ENCODE measurements around the gene HCN2. TPM values are rescaled to one million over a fixed set of nuclear protein-coding genes. Genes with fewer than 3 reads are reported as not detected.

HCN2 gene
- 4.5 and 4.6 TPM in 2 replicates for total RNA-seq (2014; rRNA removed; shearing (Covaris generic))

DNA sequence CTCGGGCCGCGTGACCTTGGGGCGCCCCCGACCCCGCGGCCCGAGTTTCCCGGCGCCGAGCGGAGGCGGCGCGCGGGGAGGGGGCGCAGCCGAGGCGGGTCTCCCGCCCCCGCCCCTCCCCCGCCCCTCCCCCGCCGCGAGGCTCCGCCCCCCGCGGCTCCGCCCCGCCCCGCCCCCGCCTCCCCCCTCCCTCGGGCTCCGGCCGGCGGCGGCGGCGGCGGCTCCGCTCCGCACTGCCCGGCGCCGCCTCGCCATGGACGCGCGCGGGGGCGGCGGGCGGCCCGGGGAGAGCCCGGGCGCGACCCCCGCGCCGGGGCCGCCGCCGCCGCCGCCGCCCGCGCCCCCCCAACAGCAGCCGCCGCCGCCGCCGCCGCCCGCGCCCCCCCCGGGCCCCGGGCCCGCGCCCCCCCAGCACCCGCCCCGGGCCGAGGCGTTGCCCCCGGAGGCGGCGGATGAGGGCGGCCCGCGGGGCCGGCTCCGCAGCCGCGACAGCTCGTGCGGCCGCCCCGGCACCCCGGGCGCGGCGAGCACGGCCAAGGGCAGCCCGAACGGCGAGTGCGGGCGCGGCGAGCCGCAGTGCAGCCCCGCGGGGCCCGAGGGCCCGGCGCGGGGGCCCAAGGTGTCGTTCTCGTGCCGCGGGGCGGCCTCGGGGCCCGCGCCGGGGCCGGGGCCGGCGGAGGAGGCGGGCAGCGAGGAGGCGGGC, at the start of gene HCN2:
TSS of gene HCN2 (plus strand) at position 189 of the 703 bp plus-strand sequence. CDS start at position 254, 65 bp downstream.
- DNase-seq (ENCODE audit: low spot score): no peak

GRCh38 chr19:540867-541637, 48.6 kb upstream of the HCN2 start:
- DNase-seq (ENCODE audit: low spot score): no peak

GRCh38 chr19:541699-542098, 48.0 kb upstream of the HCN2 start:
- DNase-seq (ENCODE audit: low spot score): no peak

- DNase-seq (ENCODE audit: low spot score): no peak
These were observed 47.4 kb upstream of the HCN2 start for GRCh38 chr19:542173-542866.

DNA sequence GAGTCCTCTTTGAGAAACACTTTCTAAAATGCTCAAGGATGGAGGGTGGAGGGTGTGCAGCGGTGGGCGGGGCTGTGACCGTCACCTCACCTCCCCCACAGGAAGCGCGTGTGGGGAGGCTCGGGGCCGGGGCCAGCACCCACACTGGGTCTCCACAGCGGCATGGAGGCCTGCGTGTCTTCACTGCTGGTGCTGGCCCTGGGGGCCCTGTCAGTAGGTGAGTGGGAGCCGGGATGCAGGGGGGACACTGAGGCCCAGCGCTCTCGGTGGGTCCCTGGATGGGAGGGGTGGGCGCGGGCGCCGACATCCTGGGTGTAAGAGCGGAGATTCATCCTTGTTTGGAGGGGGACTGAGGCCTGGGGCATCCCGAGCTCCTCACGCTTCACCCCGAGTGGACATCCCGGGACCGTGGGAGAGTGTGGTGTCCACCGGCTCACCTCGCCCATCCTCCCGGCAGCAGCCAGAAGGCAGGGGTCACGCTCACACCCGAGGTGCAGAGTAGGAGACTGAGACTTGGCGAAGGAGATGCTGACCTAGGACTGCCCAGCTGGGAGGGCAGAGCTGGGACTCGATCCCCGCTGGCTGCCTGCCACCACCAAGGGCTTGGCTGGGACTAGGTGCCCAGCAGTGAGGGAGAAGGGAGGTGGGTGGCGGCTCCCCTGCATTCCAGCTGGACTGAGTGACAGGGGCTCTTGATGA, 45.6 kb upstream of the HCN2 start, which contains the start of gene GZMM:
TSS of gene GZMM (plus strand) at position 144 of the 699 bp plus-strand sequence. CDS start at position 163, 19 bp downstream.
- no peak for DNase-seq (ENCODE audit: low spot score)

GRCh38 chr19:547117-547516, 42.6 kb upstream of the HCN2 start:
- DNase-seq (ENCODE audit: low spot score): no peak

- DNase-seq (ENCODE audit: low spot score): no peak
These were observed 41.6 kb upstream of the HCN2 start for GRCh38 chr19:547836-548720.

DNA sequence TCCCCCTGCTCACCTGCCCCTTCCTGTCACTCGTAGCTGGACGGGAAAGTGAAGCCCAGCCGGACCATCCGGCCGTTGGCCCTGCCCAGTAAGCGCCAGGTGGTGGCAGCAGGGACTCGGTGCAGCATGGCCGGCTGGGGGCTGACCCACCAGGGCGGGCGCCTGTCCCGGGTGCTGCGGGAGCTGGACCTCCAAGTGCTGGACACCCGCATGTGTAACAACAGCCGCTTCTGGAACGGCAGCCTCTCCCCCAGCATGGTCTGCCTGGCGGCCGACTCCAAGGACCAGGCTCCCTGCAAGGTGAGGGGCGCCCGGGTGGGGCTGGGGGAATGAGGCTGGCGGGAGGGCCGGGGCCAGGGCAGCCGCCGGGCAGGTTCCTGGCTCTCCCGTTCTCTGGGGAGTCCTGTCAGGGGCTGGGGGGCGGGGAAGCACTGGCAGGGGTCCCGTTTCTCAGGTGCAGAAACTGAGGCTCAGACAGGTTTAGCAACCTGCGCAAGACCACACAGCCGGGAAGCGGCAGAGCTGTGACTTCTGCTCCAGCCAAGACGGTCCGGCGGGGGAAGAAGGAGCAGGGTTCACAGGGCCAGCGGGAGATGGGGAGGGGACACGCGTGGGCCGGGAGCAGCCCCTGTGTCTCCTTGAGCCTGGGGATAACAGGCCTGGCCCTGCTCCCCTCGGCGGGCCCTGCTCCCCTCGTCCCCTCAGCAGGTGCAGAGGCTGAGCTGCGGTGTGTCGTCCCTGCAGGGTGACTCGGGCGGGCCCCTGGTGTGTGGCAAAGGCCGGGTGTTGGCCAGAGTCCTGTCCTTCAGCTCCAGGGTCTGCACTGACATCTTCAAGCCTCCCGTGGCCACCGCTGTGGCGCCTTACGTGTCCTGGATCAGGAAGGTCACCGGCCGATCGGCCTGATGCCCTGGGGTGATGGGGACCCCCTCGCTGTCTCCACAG, 40.5 kb upstream of the HCN2 start:
- DNase-seq (ENCODE audit: low spot score): no peak

- no peak for DNase-seq (ENCODE audit: low spot score)
These were observed 34.9 kb upstream of the HCN2 start for GRCh38 chr19:554817-555216.

- no peak for DNase-seq (ENCODE audit: low spot score)
These were observed 34.2 kb upstream of the HCN2 start for GRCh38 chr19:555474-555808.

DNA sequence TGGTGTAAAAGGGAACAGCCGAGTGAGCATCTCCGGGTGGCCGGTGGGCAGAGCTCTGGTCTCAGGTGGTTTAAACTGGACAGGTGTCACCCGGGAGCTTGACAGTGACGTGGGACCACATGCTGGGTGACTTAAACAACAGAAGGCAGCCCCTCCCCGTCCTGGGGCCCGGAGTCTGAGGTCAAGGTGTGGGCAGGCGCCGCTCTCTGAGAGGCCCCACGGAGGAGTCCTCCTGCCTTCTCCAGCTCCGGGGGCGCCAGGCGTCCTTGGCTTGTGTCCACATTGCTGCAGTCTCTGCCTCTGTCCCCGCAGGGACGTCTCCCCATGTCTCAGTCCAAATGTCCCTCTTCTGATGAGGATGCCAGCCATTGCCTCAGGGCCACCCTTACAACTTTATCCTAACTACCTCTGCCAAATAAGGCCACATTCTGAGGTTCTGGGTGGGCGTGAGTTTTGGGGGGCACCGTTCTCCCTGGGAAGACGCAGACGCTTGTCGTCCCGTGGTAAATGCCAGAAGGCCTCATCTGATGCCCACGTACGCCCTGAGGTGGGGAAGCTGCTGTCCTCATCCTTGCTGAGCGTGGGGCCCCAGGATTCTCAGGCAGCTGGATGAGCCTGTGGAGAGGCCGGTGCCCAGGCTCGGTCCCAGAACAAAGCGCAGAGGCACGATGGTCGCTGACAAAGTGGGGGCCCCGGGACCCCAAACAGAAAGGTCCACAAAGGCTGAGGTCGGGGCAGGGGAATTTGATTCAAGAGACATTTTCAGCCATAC, 32.9 kb upstream of the HCN2 start:
- no peak for DNase-seq (ENCODE audit: low spot score)

- DNase-seq (ENCODE audit: low spot score): no peak
These were observed 30.8 kb upstream of the HCN2 start for GRCh38 chr19:558770-559439.

DNA sequence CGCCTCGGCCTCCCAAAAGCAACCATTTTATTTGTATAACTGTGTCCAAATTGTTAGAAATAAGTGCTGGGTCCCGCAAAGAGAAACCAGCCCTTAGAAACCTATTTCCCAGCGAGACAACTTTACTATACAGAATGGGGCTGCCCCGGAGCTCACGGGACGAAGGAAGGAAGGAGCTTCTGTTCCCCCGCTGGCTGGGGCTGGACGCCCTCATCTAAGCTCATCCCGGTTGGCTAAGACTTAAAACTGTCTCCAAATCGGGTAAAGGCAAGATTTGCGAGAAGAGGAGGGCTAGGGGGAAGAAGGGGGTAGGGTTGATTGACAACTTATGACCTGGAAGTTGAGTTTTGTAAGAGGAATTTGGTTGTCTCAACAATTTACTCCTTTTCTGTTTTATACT, 29.6 kb upstream of the HCN2 start:
- no peak for DNase-seq (ENCODE audit: low spot score)

DNA sequence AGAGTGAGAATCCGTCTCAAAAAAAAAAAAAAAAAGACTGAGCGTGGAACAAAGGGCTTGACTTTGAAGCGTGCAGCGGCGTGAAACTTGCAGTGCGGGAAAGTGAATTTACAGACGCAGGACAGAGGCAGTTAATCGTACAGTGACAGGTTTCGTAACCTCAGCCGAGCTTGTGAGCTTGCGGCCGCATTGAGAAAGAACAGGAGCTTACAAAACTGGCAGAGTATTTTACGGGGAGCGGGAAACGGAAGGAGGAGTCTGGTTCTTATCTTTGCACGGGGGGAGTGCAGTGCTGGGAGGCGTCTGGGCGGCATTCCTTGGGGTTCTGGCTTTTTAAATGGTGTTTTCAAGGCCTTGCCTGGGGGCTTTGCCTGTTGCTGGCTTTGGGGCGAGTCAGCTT, 23.3 kb upstream of the HCN2 start:
- DNase-seq (ENCODE audit: low spot score): no peak

GRCh38 chr19:566844-567243, 22.8 kb upstream of the HCN2 start:
- DNase-seq (ENCODE audit: low spot score): no peak

- DNase-seq (ENCODE audit: low spot score): no peak
These were observed 22.3 kb upstream of the HCN2 start for GRCh38 chr19:567296-567900.

DNA sequence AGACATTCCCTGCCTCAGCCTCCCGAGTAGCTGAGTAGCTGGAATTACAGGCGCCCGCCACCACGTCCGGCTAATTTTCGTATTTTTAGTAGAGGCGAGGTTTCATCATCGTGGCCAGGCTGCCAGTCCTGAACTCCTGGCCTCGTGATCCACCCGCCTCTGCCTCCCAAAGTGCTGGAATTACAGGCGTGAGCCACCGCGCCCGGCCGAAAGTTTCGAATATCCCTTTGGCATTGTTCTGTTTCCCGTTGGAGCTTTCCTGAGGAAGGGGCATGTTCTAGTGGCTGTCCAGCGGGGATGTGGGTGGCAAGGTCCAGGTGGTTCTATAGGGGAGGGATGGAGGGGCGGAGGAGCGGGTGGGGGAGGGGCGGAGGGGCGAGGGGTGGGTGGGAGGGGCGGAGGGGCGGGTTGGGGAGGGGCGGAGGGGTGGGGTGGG, 19.4 kb upstream of the HCN2 start:
- DNase-seq (ENCODE audit: low spot score): no peak
